Memory B cell (primary cell): ENCODE measurements around the gene MAP7D3.
"Not testable (repeated sequence)": the region's sequence is repeated elsewhere in the genome, so short reads cannot be mapped to it uniquely, and the experiment has no call there.

ENCODE experiments used
- ATAC-seq: fragments of 150-1000 bp; cut with Tn5 transposase; 2 replicates; pipeline ENCODE4 v1.10.0; 2021; ENCODE audit warnings: low read depth, mild to moderate bottlenecking, moderate library complexity
- DNase-seq, 2 donors: peaks; one replicate each; pipeline ENCODE4 v3.0.0; 2022; ENCODE audit warnings: low spot score in 2 of 2
- H3K27ac Mint-ChIP-seq: one replicate; pipeline ENCODE4 v1.8.0; 2022; ENCODE audit warnings: mild to moderate bottlenecking, moderate library complexity, mixed read lengths
- H3K27me3 Mint-ChIP-seq: one replicate; pipeline ENCODE4 v1.8.0; 2022; ENCODE audit warnings: mixed read lengths
- H3K36me3 Mint-ChIP-seq: one replicate; pipeline ENCODE4 v1.8.0; 2022; ENCODE audit warnings: mild to moderate bottlenecking, mixed read lengths
- H3K4me1 Mint-ChIP-seq: one replicate; pipeline ENCODE4 v1.8.0; 2022; ENCODE audit warnings: mixed read lengths
- H3K4me3 Mint-ChIP-seq: one replicate; pipeline ENCODE4 v1.8.0; 2022; ENCODE audit warnings: mild to moderate bottlenecking, moderate library complexity, mixed read lengths
- H3K9me3 Mint-ChIP-seq: one replicate; pipeline ENCODE4 v1.8.0; 2022; ENCODE audit warnings: mixed read lengths

The MAP7D3 gene, protein sequence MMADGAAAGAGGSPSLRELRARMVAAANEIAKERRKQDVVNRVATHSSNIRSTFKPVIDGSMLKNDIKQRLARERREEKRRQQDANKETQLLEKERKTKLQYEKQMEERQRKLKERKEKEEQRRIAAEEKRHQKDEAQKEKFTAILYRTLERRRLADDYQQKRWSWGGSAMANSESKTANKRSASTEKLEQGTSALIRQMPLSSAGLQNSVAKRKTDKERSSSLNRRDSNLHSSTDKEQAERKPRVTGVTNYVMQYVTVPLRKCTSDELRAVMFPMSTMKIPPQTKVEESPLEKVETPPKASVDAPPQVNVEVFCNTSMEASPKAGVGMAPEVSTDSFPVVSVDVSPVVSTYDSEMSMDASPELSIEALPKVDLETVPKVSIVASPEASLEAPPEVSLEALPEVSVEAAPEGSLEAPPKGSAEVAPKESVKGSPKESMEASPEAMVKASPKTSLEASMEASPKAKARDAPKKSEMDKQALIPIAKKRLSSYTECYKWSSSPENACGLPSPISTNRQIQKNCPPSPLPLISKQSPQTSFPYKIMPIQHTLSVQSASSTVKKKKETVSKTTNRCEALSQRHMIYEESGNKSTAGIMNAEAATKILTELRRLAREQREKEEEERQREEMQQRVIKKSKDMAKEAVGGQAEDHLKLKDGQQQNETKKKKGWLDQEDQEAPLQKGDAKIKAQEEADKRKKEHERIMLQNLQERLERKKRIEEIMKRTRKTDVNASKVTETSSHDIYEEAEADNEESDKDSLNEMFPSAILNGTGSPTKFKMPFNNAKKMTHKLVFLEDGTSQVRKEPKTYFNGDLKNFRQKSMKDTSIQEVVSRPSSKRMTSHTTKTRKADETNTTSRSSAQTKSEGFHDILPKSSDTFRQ

DNA sequence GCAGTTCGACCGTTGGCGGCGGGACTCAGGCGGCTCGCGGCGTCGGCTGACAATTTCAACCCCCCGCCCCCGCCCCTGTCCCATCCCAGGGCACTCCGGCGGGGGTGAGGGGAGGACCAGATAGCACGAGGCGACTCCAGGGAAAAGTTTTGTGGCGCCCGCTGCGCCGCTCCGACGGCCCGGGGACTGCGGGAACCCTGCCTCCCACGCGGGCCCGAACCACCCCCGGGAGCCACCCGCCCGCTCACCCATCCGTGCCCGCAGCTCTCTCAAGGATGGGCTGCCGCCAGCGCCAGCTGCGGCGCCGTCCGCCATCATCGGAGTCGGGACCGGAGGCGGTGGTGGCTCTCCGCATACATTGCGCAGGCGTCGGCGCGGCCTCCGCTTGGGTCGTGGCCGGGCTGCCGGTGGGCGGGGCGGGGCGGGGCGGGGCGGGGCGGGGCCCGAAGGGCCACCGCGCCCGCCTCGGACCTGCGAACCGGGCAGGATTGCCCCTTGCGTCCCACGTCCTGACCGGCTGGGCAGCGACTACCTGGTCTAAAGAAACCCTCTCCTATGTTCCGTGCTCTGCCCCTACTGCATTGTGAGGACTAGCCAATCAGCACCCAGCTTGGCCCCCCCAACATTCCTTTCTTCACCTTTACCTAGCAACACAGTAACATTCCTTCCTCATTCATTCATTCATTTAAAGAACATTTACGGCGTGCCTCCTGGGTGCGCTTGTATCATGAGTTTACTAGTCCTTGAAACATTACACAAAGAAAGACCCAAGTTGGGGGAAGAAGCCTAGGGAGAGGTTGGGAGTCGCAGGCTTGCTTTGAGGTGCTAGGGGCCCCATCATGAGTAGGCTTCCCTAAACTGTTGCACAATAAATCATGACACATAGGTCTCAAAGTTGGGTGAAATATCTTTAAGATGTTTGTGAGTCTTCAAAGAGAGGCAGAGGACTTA is at the start of gene MAP7D3:
Gene MAP7D3 (minus strand): TSS at position 360 of the 951 bp plus-strand sequence. CDS start 42 bp downstream, at position 318.
- no peaks in the 10 kb centered on the region for H3K27me3 Mint-ChIP-seq
- peaks cover 9% of the 10 kb centered on the region for H3K4me1 Mint-ChIP-seq
- DNase-seq = peak; percentile 61 to 64
- H3K4me3 Mint-ChIP-seq = peak within 1 kb of the TSS; percentile 90
- no peaks in the 10 kb centered on the region for H3K9me3 Mint-ChIP-seq
- H3K27ac Mint-ChIP-seq = peak within 1 kb of the TSS; percentile 84
- ATAC-seq = peak; percentile 92
- H3K36me3 Mint-ChIP-seq = no peaks in the 10 kb centered on the region

DNA sequence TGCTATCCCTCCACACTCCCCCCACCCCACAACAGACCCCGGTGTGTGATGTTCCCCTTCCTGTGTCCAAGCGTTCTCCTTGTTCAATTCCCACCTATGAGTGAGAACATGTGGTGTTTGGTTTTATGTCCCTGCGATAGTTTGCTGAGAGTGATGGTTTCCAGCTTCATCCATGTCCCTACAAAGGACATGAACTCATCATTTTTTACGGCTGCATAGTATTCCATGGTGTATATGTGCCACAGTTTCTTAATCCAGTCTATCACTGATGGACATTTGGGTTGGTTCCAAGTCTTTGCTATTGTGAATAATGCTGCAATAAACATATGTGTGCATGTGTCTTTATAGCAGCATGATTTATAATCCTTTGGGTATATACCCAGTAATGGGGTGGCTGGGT is 49.5 kb upstream of the MAP7D3 start, which contains the start of gene ADGRG4:
Gene ADGRG4 (plus strand): TSS at position 243 of the 400 bp plus-strand sequence. CDS start 7,815 bp downstream, outside the sequence.
- H3K4me3 Mint-ChIP-seq, H3K27ac Mint-ChIP-seq, H3K36me3 Mint-ChIP-seq, ATAC-seq, H3K9me3 Mint-ChIP-seq, H3K4me1 Mint-ChIP-seq, H3K27me3 Mint-ChIP-seq, DNase-seq: not testable (repeated sequence)

DNA sequence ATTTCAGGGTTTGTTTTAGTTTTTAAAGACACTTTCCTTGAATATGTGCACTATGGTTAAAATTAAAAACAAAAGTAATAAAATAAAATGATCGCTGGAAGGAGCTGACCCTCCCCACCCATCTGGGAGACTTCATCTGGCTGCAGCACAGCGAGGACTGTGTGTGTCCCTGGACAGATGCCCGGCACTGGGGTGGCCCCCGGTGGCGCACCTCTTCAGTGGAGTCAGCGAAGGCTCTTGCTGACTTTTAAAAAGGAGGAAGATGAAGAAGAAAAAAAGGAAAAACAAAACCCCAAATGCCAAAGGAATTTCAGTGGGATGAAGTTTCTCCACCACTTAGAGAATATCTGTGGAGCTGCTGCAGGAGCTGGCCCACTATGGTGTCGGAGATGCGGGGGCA is 44.2 kb upstream of the MAP7D3 start:
- Mint-ChIP-seq H3K27me3 (no peaks in the 10 kb centered on the region), H3K27ac (no peak overlapping the region), H3K9me3 (no peaks in the 10 kb centered on the region), H3K4me1 (no peaks in the 10 kb centered on the region), H3K4me3 (no peak overlapping the region), H3K36me3 (no peaks in the 10 kb centered on the region)
- DNase-seq (no peak), ATAC-seq (no peak)

DNA sequence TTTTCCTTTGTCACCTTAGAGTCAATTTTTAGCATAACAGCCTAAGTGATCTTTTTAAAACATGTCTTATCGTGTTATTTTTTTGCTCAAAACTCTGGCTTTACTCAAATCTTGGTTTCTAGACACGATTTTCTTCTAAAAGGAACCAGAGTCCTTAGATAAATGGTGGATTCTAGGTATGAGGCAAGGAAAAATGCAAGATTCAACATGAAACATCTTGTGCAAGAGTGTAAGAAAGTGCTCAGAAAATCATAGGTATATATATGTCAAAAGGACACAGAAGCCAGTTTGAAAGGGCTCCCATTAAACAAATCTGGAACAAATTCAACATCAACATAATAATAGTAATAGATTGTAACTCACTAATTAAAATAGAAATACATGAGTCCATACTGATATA is 41.5 kb upstream of the MAP7D3 start:
- DNase-seq (no peak), ATAC-seq (no peak)
- Mint-ChIP-seq H3K4me1 (no peaks in the 10 kb centered on the region), H3K4me3 (no peak overlapping the region), H3K36me3 (no peaks in the 10 kb centered on the region), H3K27ac (no peak overlapping the region), H3K27me3 (no peaks in the 10 kb centered on the region), H3K9me3 (no peaks in the 10 kb centered on the region)

DNA sequence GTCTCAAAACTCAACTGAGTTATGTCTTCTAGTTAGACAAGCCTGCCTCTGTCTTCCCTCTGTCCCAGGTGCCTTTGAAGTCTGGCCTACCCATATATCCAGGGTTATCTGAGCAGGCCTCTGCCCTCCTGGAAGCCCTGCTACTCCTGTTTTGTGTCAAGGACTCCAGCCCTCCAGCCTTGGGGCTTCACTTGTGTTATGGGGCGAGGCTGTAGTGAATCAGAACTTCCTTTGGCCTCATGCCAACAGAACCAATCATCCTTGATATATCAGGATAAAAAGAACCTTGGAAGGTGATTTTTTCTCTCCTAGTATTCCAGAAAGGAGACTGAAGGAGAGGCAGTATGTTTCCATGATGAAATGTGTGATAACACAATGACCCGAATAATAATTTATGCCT is 40.6 kb upstream of the MAP7D3 start:
- ATAC-seq (no peak), DNase-seq (no peak)
- Mint-ChIP-seq H3K9me3 (no peaks in the 10 kb centered on the region), H3K27me3 (no peaks in the 10 kb centered on the region), H3K4me3 (no peak overlapping the region), H3K36me3 (no peaks in the 10 kb centered on the region), H3K27ac (no peak overlapping the region), H3K4me1 (no peaks in the 10 kb centered on the region)

DNA sequence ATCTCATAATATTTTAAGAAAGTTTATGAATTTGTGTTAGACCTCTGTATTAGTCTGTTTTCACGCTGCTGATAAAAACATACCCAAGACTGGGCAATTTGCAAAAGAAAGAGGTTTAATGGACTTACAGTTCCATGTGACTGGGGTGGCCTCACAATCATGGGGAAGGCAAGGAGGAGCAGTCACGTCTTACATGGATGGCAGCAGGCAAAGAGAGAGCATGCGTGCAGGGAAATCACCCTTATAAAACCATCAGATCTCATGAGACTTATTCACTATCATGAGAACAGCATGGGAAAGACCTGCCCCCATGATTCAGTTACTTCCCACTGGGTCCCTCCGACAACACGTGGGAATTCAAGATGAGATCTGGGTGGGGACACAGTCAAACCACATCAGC is 35.2 kb upstream of the MAP7D3 start:
- not testable (repeated sequence) for H3K9me3 Mint-ChIP-seq, H3K4me1 Mint-ChIP-seq, DNase-seq, H3K4me3 Mint-ChIP-seq, H3K36me3 Mint-ChIP-seq, H3K27me3 Mint-ChIP-seq, ATAC-seq, H3K27ac Mint-ChIP-seq

DNA sequence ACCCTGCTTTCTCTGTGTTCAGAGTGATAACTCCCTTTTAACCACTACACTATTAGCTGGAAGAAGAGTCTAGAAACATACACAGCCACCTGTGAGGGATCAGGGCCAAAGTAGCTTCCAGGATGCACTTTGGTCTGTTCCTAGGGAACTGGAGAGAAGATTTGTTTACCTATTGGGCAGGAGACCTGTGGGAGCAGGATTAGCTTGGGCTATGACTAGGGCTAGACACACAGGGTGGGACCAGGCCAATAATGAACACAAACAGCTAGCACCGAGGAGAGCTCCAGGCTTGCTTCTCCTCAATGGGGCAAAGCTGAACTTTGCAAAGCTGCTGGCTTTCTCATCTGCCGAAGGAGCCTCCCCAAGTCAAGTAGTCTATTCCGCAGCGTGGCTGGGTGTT is 24.4 kb upstream of the MAP7D3 start:
- Mint-ChIP-seq H3K4me1 (peaks cover 3% of the 10 kb centered on the region), H3K4me3 (no peak overlapping the region)

DNA sequence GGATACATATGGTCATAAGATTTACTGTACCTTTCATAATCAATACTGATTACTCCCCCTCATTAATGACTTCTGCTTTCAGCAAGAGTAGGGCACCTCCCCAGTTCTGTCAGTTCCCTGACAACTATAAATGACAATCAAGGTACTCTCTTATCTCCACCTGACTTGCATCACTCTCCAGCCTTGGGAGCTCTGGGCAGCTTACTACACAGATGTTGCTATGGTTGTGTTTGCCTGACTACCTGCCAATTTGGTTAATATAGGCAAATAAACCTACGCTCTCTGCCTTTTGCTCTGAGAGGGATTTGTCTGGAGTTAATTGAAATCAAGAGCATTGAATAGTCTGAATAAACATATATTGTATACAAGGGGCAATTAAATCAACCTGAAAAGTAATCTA is 22.8 kb upstream of the MAP7D3 start:
- no peak overlapping the region for H3K27ac Mint-ChIP-seq
- peaks cover 5% of the 10 kb centered on the region for H3K4me1 Mint-ChIP-seq
- no peaks in the 10 kb centered on the region for H3K27me3 Mint-ChIP-seq
- DNase-seq (no peak), ATAC-seq (no peak)
- no peaks in the 10 kb centered on the region for H3K9me3 Mint-ChIP-seq
- no peaks in the 10 kb centered on the region for H3K36me3 Mint-ChIP-seq
- no peak overlapping the region for H3K4me3 Mint-ChIP-seq

More for the DNA sequence above, 24.4 kb upstream of the MAP7D3 start:
- ATAC-seq = no peak
- H3K27me3 Mint-ChIP-seq = no peaks in the 10 kb centered on the region
- no peak overlapping the region for H3K27ac Mint-ChIP-seq
- no peak for DNase-seq
- H3K9me3 Mint-ChIP-seq = no peaks in the 10 kb centered on the region
- no peaks in the 10 kb centered on the region for H3K36me3 Mint-ChIP-seq

DNA sequence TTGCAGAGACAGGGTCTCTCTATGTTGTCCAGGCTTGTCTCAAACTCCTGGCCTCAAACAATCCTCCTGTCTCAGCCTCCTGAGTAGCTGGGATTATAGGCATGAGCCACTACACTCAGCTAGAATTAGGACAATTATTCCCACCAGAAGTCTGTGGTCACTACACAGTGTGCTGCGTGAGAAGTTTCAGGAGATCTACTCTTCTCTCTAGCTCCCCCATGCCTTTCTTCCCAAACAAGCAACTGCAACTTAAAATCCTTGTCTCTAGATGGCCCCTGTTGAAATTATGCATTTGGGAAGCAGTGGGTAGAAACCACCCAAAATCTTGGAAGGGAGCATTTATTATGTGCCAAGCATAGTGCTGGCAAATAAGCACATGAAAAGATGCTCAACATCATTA is 21.1 kb upstream of the MAP7D3 start:
- no peak overlapping the region for H3K27ac Mint-ChIP-seq
- no peaks in the 10 kb centered on the region for H3K36me3 Mint-ChIP-seq
- no peak overlapping the region for H3K4me3 Mint-ChIP-seq

DNA sequence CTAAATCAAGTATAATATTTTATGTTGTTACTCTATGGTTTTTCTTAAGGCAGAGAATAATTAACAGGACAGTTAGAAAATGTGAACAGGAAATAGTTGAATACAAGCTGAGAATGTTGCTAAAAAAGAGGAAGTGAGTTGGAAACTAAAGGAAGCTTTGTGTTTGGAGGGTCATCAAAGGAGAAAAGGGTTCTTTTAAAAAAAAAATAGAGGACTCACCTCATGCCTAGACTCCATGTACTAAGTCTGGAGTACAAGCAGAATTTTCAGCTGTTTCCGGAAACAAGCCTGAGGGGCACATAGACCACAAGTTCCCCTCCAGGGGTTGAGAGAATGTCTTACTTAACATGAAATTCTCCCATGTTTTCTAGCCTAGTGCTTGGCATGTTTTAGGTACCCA is 20.1 kb upstream of the MAP7D3 start:
- no peak for DNase-seq
- Mint-ChIP-seq H3K27me3 (no peaks in the 10 kb centered on the region), H3K27ac (no peak overlapping the region), H3K36me3 (no peaks in the 10 kb centered on the region), H3K4me3 (no peak overlapping the region), H3K9me3 (no peaks in the 10 kb centered on the region), H3K4me1 (peaks cover 5% of the 10 kb centered on the region)
- peak; percentile 37 for ATAC-seq

More for the DNA sequence above, 21.1 kb upstream of the MAP7D3 start:
- Mint-ChIP-seq H3K4me1 (peaks cover 5% of the 10 kb centered on the region), H3K27me3 (no peaks in the 10 kb centered on the region), H3K9me3 (no peaks in the 10 kb centered on the region)
- ATAC-seq = no peak
- DNase-seq = no peak

DNA sequence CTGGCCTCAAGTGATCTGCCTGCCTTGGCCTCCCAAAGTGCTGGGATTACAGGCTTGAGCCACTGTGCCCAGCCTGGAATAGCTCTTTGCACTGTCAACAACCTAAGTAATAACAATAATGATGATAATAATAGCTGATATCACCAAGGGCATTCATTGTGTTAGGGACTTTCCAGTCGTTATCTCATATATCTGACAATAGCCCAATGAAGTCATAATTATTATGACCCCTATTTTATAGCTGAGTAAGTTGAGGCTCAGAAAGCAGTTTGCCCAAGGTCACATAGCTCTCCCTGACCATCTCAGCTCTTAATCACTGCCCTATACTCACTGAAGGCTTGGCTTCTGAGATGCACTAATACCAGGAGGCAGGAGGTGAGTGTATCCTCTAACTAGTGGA is 18.7 kb upstream of the MAP7D3 start:
- Mint-ChIP-seq H3K27ac (no peak overlapping the region), H3K4me1 (peaks cover 5% of the 10 kb centered on the region), H3K36me3 (no peaks in the 10 kb centered on the region), H3K4me3 (no peak overlapping the region), H3K27me3 (no peaks in the 10 kb centered on the region), H3K9me3 (no peaks in the 10 kb centered on the region)
- ATAC-seq (no peak), DNase-seq (no peak)

DNA sequence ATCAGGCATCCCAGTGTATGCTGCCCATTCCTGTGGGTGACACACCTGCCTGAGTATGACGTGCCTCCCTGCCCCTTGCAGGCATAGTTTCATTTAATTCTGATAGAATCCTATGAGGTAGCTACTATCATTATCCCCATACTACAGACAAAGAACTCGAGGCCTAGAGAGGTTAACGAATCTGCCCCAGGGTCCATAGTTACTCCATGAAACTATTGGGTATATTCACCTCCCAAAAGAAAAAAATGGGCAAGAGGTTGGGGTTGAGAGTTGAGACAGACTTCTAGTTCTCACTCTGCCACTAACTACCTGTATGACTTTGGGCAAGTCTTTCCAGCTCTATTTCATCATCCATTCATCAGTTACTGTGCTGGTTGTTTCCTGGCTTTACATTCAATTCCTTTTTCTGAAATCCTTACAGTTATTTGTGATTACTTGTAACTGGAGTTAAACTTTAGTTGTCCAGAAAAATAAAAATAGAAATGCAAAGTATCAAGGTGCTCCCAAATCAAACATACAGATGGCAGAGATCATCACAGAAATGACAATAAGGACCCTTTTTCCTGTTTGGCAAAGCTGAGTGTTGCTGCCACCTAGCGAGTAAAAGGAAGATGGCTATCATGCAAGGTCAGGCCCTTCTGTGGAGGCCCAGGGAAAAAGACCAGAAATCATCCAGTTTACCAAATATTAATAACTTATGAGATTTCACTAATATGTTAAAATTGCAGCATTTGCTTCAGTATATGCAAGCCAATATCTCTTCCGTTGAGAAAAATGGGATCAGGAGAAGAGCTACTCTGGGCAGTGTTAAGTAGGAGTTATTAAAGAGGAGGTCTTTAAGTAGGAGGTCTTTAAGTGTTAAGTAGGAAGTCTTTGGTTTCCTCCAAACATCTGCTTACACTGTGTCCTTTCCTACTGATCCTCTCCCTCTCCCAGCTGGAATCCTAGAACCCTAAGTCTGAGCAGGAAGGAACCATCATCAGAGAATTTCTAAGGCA is 17.1 kb upstream of the MAP7D3 start:
- Mint-ChIP-seq H3K9me3 (no peaks in the 10 kb centered on the region), H3K27me3 (no peaks in the 10 kb centered on the region), H3K36me3 (no peaks in the 10 kb centered on the region), H3K4me1 (peaks cover 5% of the 10 kb centered on the region), H3K4me3 (no peak overlapping the region), H3K27ac (no peak overlapping the region)
- ATAC-seq (peak; percentile 57), DNase-seq (peak; percentile 18 to 44)

DNA sequence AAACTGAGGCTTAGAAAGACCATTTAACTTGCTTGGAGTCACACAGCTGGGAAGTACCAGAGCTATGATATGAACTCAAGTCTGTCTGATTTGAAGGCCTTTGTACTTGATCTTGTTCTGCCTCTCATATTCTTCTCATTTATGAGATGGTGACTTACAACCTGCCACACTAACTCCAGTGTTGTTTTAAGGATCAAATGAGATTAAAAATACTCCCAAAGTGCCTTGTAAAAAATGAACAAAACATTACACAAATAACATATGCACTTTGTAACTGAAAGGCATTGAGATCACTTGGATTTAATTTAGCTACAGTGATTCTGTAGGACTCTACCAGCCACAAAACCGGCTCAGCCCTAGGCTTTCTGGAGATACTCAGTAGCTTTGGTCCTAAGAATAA is 15.6 kb upstream of the MAP7D3 start:
- H3K4me3 Mint-ChIP-seq = no peak overlapping the region
- H3K4me1 Mint-ChIP-seq = peaks cover 5% of the 10 kb centered on the region
- no peaks in the 10 kb centered on the region for H3K36me3 Mint-ChIP-seq
- no peaks in the 10 kb centered on the region for H3K27me3 Mint-ChIP-seq
- no peak for ATAC-seq
- H3K27ac Mint-ChIP-seq = no peak overlapping the region
- DNase-seq = no peak
- no peaks in the 10 kb centered on the region for H3K9me3 Mint-ChIP-seq
